Activated CD4-positive, alpha-beta T cell treated with anti-CD3 and anti-CD28 coated beads for 36 hours (primary cell): ENCODE results near the gene MYO9A. TPM values are rescaled to one million over a fixed set of nuclear protein-coding genes. Genes with fewer than 3 reads are reported as not detected.
"Not testable (repeated sequence)": the region's sequence is repeated elsewhere in the genome, so short reads cannot be mapped to it uniquely, and the experiment has no call there.

Experiments used
- ATAC-seq: fragments of 200-7000 bp; cut with Tn5 transposase; one replicate; pipeline ENCODE4 v1.10.0; 2021; ENCODE audit warnings: mild to moderate bottlenecking, moderate library complexity
- CTCF ChIA-PET: fragments of 350-600 bp; sonication (Branson Sonifier 250); formaldehyde crosslinking; loops from one replicate; lab custom pipeline; 2021; ENCODE audit warnings: antibody characterized with exemption; lab: Charles Lee
- POLR2A ChIA-PET: fragments of 350-600 bp; sonication (Branson Sonifier 250); formaldehyde crosslinking; loops from one replicate; lab custom pipeline; 2021; ENCODE audit warnings: antibody characterized with exemption, inconsistent platforms; lab: Charles Lee
- DNase-seq: peaks from one replicate; pipeline ENCODE4 v3.0.0-alpha.2; 2020
- H3K27ac Mint-ChIP-seq: one replicate; pipeline ENCODE4 v1.8.0; 2021; ENCODE audit warnings: mixed read lengths
- H3K27me3 Mint-ChIP-seq: one replicate; pipeline ENCODE4 v1.8.0; 2021; ENCODE audit warnings: mixed read lengths
- H3K36me3 Mint-ChIP-seq: one replicate; pipeline ENCODE4 v1.8.0; 2021; ENCODE audit warnings: low read depth, mixed read lengths
- H3K4me1 Mint-ChIP-seq: one replicate; pipeline ENCODE4 v1.8.0; 2021; ENCODE audit warnings: mixed read lengths
- H3K4me3 Mint-ChIP-seq: one replicate; pipeline ENCODE4 v1.8.0; 2021; ENCODE audit warnings: mild to moderate bottlenecking, moderate library complexity, mixed read lengths
- H3K9me3 Mint-ChIP-seq: one replicate; pipeline ENCODE4 v1.8.0; 2021; ENCODE audit warnings: low read depth, mixed read lengths
- intact Hi-C, 2 experiments: fragments of 100-400 bp; cut with DNase I in 1 of 2; cut with micrococcal nuclease in 1 of 2; formaldehyde crosslinking; loops; one replicate each; pipeline versions ENCODE4 v1.14.2 to v1.15.1; 2022 to 2024; cut with DNase I, micrococcal nuclease
- total RNA-seq, 2 experiments: library from RNA; stranded (reverse); gene quantifications; one replicate each; pipeline ENCODE4 v1.2.3, GENCODE V29; 2021

MYO9A gene
- total RNA-seq, 2 experiments from 2014 or later, result 19.0 to 20.3 TPM

GRCh38 chr15:72086920-72087648, 30.9 kb downstream of the MYO9A start:
- Mint-ChIP-seq H3K27me3 (no peaks in the 10 kb centered on the region), H3K36me3 (peaks cover 12% of the 10 kb centered on the region), H3K9me3 (peaks cover 20% of the 10 kb centered on the region), H3K4me1 (no peaks in the 10 kb centered on the region), H3K27ac (no peak overlapping the region), H3K4me3 (no peak overlapping the region)
- ATAC-seq (no peak), DNase-seq (no peak)
- ChIA-PET CTCF (interaction anchor here (0.7 kb wide), 1 partner anchor 53 kb away, joined by 3 read pairs; no protein-coding TSS in a partner anchor), POLR2A (no interaction called here)
- intact Hi-C loops, result no loop called here

GRCh38 chr15:72086010-72086697, 31.8 kb downstream of the MYO9A start:
- ChIA-PET CTCF (interaction anchor here (1.0 kb wide), 1 partner anchor 101 kb away, joined by 3 read pairs; no protein-coding TSS in a partner anchor), POLR2A (no interaction called here)
- intact Hi-C loops, result no loop called here
- Mint-ChIP-seq H3K27me3 (no peaks in the 10 kb centered on the region), H3K36me3 (peaks cover 11% of the 10 kb centered on the region), H3K4me1 (no peaks in the 10 kb centered on the region), H3K9me3 (peaks cover 21% of the 10 kb centered on the region), H3K4me3 (no peak overlapping the region), H3K27ac (no peak overlapping the region)
- DNase-seq (no peak), ATAC-seq (no peak)

GRCh38 chr15:72082176-72082575, 35.8 kb downstream of the MYO9A start:
- Mint-ChIP-seq H3K4me3 (no peak overlapping the region), H3K9me3 (peaks cover 21% of the 10 kb centered on the region), H3K4me1 (peaks cover 6% of the 10 kb centered on the region), H3K27me3 (no peaks in the 10 kb centered on the region), H3K27ac (no peak overlapping the region), H3K36me3 (peaks cover 6% of the 10 kb centered on the region)
- ChIA-PET POLR2A (interaction anchor here (0.6 kb wide), 1 partner anchor 9 kb away, joined by 3 read pairs; no protein-coding TSS in a partner anchor), CTCF (no interaction called here)
- intact Hi-C loops, result no loop called here
- DNase-seq, result no peak
- ATAC-seq, result no peak

GRCh38 chr15:72078887-72079286, 39.1 kb downstream of the MYO9A start:
- ChIA-PET POLR2A (no interaction called here), CTCF (interaction anchor here (0.5 to 1.1 kb wide), 2 partner anchors 78 to 502 kb away, joined by 3 to 4 read pairs; no protein-coding TSS in a partner anchor)
- DNase-seq (no peak), ATAC-seq (no peak)
- Mint-ChIP-seq H3K27me3 (no peaks in the 10 kb centered on the region), H3K9me3 (peaks cover 14% of the 10 kb centered on the region), H3K27ac (no peak overlapping the region), H3K4me3 (no peak overlapping the region), H3K4me1 (peaks cover 13% of the 10 kb centered on the region), H3K36me3 (peaks cover 3% of the 10 kb centered on the region)
- intact Hi-C loops, result no loop called here

- no peak overlapping the region for H3K4me3 Mint-ChIP-seq
- no peak for ATAC-seq
- ChIA-PET POLR2A (no interaction called here), CTCF (interaction anchor here (1.1 kb wide), 1 partner anchor 79 kb away, joined by 4 read pairs; no protein-coding TSS in a partner anchor)
- intact Hi-C loops, result no loop called here
- peaks cover 13% of the 10 kb centered on the region for H3K4me1 Mint-ChIP-seq
- no peaks in the 10 kb centered on the region for H3K27me3 Mint-ChIP-seq
- H3K36me3 Mint-ChIP-seq, result no peaks in the 10 kb centered on the region
- H3K27ac Mint-ChIP-seq, result no peak overlapping the region
- H3K9me3 Mint-ChIP-seq, result peaks cover 8% of the 10 kb centered on the region
- no peak for DNase-seq
Measured at GRCh38 chr15:72077950-72078349, 40.0 kb downstream of the MYO9A start.

- Mint-ChIP-seq H3K9me3 (peaks cover 2% of the 10 kb centered on the region), H3K4me1 (peaks cover 18% of the 10 kb centered on the region), H3K27me3 (no peaks in the 10 kb centered on the region), H3K36me3 (no peaks in the 10 kb centered on the region), H3K27ac (no peak overlapping the region), H3K4me3 (no peak overlapping the region)
- ATAC-seq, result no peak
- intact Hi-C loops, result no loop called here
- ChIA-PET POLR2A (no interaction called here), CTCF (interaction anchor here (1.1 to 1.2 kb wide), 3 partner anchors 15 to 190 kb away, joined by 3 read pairs; no protein-coding TSS in a partner anchor)
- no peak for DNase-seq
Measured at GRCh38 chr15:72074335-72075060, 43.5 kb downstream of the MYO9A start.

GRCh38 chr15:72071448-72071825, 46.5 kb downstream of the MYO9A start:
- ATAC-seq, CTCF ChIA-PET, DNase-seq: not testable (repeated sequence)

GRCh38 chr15:72070817-72071447, 47.0 kb downstream of the MYO9A start:
- intact Hi-C loops, result no loop called here

More at GRCh38 chr15:72071448-72071825, 46.5 kb downstream of the MYO9A start:
- H3K36me3 Mint-ChIP-seq, H3K4me3 Mint-ChIP-seq, H3K27ac Mint-ChIP-seq, intact Hi-C loops, POLR2A ChIA-PET, H3K4me1 Mint-ChIP-seq, H3K27me3 Mint-ChIP-seq, H3K9me3 Mint-ChIP-seq: not testable (repeated sequence)

GRCh38 chr15:72068856-72069255, 49.1 kb downstream of the MYO9A start:
- Mint-ChIP-seq H3K9me3 (no peaks in the 10 kb centered on the region), H3K4me1 (peaks cover 8% of the 10 kb centered on the region), H3K36me3 (peaks cover under 1% of the 10 kb centered on the region), H3K4me3 (no peak overlapping the region), H3K27me3 (no peaks in the 10 kb centered on the region), H3K27ac (no peak overlapping the region)
- no peak for ATAC-seq
- ChIA-PET CTCF (interaction anchor here (1.1 kb wide), 1 partner anchor 87 kb away, joined by 4 read pairs; no protein-coding TSS in a partner anchor), POLR2A (no interaction called here)
- intact Hi-C loops, result no loop called here
- DNase-seq, result no peak

More at GRCh38 chr15:72070817-72071447, 47.0 kb downstream of the MYO9A start:
- POLR2A ChIA-PET, result no interaction called here
- no peak overlapping the region for H3K27ac Mint-ChIP-seq
- H3K9me3 Mint-ChIP-seq, result no peaks in the 10 kb centered on the region
- H3K4me1 Mint-ChIP-seq, result peaks cover 8% of the 10 kb centered on the region
- ATAC-seq (no peak), DNase-seq (no peak)
- no peak overlapping the region for H3K4me3 Mint-ChIP-seq
- no peaks in the 10 kb centered on the region for H3K36me3 Mint-ChIP-seq
- H3K27me3 Mint-ChIP-seq, result no peaks in the 10 kb centered on the region
- CTCF ChIA-PET, result no interaction called here

GRCh38 chr15:72065801-72066200, 52.1 kb downstream of the MYO9A start:
- Mint-ChIP-seq H3K4me3 (no peak overlapping the region), H3K27me3 (no peaks in the 10 kb centered on the region), H3K4me1 (peaks cover 4% of the 10 kb centered on the region), H3K36me3 (peaks cover 9% of the 10 kb centered on the region), H3K27ac (no peak overlapping the region), H3K9me3 (peaks cover 5% of the 10 kb centered on the region)
- DNase-seq (no peak), ATAC-seq (no peak)
- CTCF ChIA-PET, result interaction anchor here (0.7 kb wide), 1 partner anchor 258 kb away, joined by 3 read pairs; no protein-coding TSS in a partner anchor
- intact Hi-C loops, result no loop called here
- POLR2A ChIA-PET, result no interaction called here

- ChIA-PET POLR2A (no interaction called here), CTCF (no interaction called here)
- no peak for DNase-seq
- H3K36me3 Mint-ChIP-seq, result peaks cover 9% of the 10 kb centered on the region
- peaks cover 2% of the 10 kb centered on the region for H3K4me1 Mint-ChIP-seq
- H3K27me3 Mint-ChIP-seq, result no peaks in the 10 kb centered on the region
- intact Hi-C loops, result no loop called here
- H3K27ac Mint-ChIP-seq, result no peak overlapping the region
- no peak overlapping the region for H3K4me3 Mint-ChIP-seq
- H3K9me3 Mint-ChIP-seq, result peaks cover 5% of the 10 kb centered on the region
- no peak for ATAC-seq
Measured at GRCh38 chr15:72063186-72063585, 54.8 kb downstream of the MYO9A start.
